Thoracic aorta (tissue), 2 donors: ENCODE measurements around the gene KISS1R. TPM values are rescaled to one million over a fixed set of nuclear protein-coding genes. Genes with fewer than 3 reads are reported as not detected.

Experiments used
- ATAC-seq: fragments of 150-250 bp; one replicate; pipeline ENCODE4 v1.8.0; 2017; ENCODE audit warnings: low read depth; ENCODE audit not compliant: insufficient number of reproducible peaks, low FRiP score
- DNase-seq: peaks from one replicate; pipeline ENCODE4 v3.0.0-alpha.2; 2020; ENCODE audit warnings: low spot score
- H3K27ac ChIP-seq, 2 donors: fragments of 200-600 bp; sonication (generic); 1 replicate in 1 of 2; 2 replicates in 1 of 2; pipeline ENCODE4 v1.5.1; 2016; ENCODE audit warnings: mild to moderate bottlenecking in 2 of 2, moderate library complexity in 2 of 2
- H3K27me3 ChIP-seq: fragments of 200-600 bp; sonication (generic); replicated peaks from 2 replicates; pipeline ENCODE4 v1.6.0; 2016; ENCODE audit warnings: mild to moderate bottlenecking; ENCODE audit not compliant: insufficient read depth
- H3K36me3 ChIP-seq: fragments of 200-600 bp; sonication (generic); one replicate; pipeline ENCODE4 v1.5.1; 2016
- H3K4me1 ChIP-seq, 2 donors: fragments of 200-600 bp; sonication (generic); 1 replicate in 1 of 2; 2 replicates in 1 of 2; pipeline versions ENCODE4 v1.5.1 to v1.6.0; 2016; ENCODE audit warnings: low read depth in 2 of 2, mild to moderate bottlenecking in 1 of 2; ENCODE audit not compliant: control insufficient read depth in 1 of 2
- H3K4me3 ChIP-seq: fragments of 200-600 bp; sonication (generic); 2 replicates; pipeline ENCODE4 v1.5.1; 2016; ENCODE audit warnings: mild to moderate bottlenecking
- H3K9me3 ChIP-seq: fragments of 200-600 bp; sonication (generic); 2 replicates; pipeline ENCODE4 v1.5.1; 2016
- total RNA-seq, 2 donors: library from RNA; depleted of rRNA; stranded (reverse); fragments of >200 nt; gene quantifications; one replicate each; pipeline versions ENCODE4 v1.1.0 to v1.2.3, GENCODE V29; 2016
- TF ChIP-seq, protein P1 (sequence below): fragments of 200-600 bp; sonication (generic); IDR thresholded peaks from one replicate; pipeline ENCODE4 v1.5.1; 2019; ENCODE audit warnings: antibody characterized with exemption

Gene KISS1R
- total RNA-seq, 2 donors from 2014 or later: not detected

DNA sequence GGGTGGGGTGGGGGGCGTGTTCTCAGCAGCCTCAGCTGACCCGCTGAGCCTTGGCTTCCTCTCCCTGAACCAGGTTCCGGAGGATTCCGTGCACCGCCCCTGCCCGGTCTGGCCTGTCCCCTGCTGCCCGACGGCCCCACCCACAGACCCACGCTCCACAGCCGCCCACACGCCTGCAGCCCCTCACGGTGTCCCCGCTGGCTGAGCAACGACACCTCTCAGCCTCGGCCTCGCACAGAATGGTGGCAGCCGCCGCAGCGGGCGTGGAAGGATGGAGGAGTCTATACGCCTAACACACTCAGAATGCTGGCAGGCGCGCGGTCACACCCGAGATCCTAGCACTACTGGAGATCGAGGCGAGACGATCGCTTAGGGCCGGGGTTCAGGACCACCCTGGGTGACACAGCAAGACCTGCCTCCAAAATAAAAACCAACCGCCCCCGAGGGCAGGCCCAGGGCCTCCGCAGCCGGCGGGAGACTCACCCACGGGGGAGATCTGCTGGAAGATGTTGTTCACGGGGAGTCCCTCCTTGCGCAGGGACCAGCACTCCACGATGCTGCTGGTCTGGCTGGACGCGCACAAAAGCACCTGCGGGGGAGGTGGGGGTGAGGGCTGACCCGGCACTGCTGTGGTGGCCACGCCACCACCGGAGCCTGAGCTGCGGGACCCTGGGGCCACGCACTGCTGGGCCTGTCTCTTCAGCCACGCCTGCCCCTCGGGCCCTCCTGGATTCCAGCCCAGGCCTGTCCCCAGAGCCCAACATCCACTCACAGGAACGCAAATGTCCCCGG, 32.5 kb upstream of the KISS1R start:
- Histone ChIP-seq H3K9me3 (no peaks in the 10 kb centered on the region), H3K4me1 (no peaks in the 10 kb centered on the region), H3K27me3 (no peaks in the 10 kb centered on the region), H3K4me3 (no peak overlapping the region), H3K27ac (no peak overlapping the region), H3K36me3 (peaks cover 69% of the 10 kb centered on the region)
- no peak for ATAC-seq
- TF ChIP-seq, protein P1, sequence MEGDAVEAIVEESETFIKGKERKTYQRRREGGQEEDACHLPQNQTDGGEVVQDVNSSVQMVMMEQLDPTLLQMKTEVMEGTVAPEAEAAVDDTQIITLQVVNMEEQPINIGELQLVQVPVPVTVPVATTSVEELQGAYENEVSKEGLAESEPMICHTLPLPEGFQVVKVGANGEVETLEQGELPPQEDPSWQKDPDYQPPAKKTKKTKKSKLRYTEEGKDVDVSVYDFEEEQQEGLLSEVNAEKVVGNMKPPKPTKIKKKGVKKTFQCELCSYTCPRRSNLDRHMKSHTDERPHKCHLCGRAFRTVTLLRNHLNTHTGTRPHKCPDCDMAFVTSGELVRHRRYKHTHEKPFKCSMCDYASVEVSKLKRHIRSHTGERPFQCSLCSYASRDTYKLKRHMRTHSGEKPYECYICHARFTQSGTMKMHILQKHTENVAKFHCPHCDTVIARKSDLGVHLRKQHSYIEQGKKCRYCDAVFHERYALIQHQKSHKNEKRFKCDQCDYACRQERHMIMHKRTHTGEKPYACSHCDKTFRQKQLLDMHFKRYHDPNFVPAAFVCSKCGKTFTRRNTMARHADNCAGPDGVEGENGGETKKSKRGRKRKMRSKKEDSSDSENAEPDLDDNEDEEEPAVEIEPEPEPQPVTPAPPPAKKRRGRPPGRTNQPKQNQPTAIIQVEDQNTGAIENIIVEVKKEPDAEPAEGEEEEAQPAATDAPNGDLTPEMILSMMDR: no peak
- no peak for DNase-seq

- DNase-seq: no peak
- Histone ChIP-seq H3K27ac (no peak overlapping the region), H3K4me3 (no peak overlapping the region), H3K27me3 (no peaks in the 10 kb centered on the region), H3K36me3 (peaks cover 67% of the 10 kb centered on the region), H3K9me3 (no peaks in the 10 kb centered on the region), H3K4me1 (no peaks in the 10 kb centered on the region)
- no peak for ATAC-seq
- TF ChIP-seq, protein P1: no peak
These were observed 31.5 kb upstream of the KISS1R start for GRCh38 chr19:885536-886224.

GRCh38 chr19:887072-887471, 30.1 kb upstream of the KISS1R start:
- TF ChIP-seq, protein P1: no peak
- Histone ChIP-seq H3K27me3 (no peaks in the 10 kb centered on the region), H3K9me3 (no peaks in the 10 kb centered on the region), H3K36me3 (peaks cover 54% of the 10 kb centered on the region), H3K4me3 (no peak overlapping the region), H3K27ac (no peak overlapping the region), H3K4me1 (peaks cover 2 to 8% of the 10 kb centered on the region in 2 donors)
- no peak for ATAC-seq
- no peak for DNase-seq

DNA sequence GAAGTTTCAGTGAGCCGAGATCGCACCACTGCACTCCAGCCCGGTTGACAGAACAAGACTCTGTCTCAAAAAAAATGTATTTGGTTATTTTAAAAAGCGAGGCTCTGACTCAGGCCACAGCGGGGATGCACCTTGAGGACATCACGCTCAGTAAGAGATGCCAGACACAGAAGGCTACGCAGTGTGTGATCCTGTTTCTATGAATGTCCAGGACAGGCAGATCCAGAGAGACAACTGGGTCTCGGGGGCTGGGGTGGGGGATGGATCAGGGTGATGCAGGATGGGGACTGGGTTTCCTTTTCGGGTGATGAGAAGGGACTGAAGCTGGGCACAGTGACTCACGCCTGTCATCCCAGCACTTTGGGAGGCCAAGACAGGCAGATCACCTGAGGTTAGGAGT, 29.5 kb upstream of the KISS1R start:
- DNase-seq (no peak), ATAC-seq (no peak)
- TF ChIP-seq, protein P1: no peak
- Histone ChIP-seq H3K27me3 (no peaks in the 10 kb centered on the region), H3K9me3 (no peaks in the 10 kb centered on the region), H3K4me3 (no peak overlapping the region), H3K36me3 (peaks cover 49% of the 10 kb centered on the region), H3K4me1 (peaks cover 4 to 9% of the 10 kb centered on the region in 2 donors), H3K27ac (no peak overlapping the region)

DNA sequence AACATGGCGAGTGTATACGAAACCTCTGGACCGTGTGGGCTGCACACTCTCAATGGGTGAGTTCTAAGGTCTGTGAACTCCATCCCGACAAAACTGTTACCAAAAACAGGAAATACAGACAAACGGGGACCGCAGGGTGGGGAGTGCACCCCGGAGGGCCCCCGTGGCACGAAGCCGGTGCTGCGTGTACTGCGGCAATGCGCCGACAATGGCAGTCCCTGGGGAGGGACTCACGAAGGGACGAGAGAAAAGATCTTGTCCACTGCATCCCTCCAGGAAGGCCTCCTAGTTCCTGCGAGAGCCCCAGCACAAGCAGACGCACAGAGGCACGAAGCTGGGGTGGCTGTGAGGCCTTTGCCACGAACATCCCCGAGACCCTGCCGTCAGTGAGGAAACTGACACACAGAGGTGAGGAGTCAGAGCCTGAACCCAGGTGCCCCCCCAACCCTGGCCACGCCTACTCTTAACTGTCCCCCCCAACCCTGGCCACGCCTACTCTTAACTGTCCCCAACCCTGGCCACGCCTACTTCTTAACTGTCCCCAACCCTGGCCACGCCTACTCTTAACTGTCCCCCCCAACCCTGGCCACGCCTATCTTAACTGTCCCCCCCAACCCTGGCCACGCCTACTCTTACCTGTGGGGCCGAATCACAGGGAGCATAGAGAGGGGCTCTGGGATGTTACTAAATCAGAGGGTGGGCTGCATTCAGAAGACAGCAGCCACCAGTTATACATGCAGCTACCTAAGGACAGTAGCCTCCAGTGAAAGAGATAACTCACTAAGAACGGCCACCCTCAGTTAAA, 28.4 kb upstream of the KISS1R start:
- DNase-seq (no peak), ATAC-seq (no peak)
- H3K27me3 ChIP-seq: no peaks in the 10 kb centered on the region
- peaks cover 4 to 12% of the 10 kb centered on the region in 2 donors for H3K4me1 ChIP-seq
- TF ChIP-seq, protein P1: no peak
- no peaks in the 10 kb centered on the region for H3K9me3 ChIP-seq
- no peak overlapping the region for H3K27ac ChIP-seq
- peaks cover 40% of the 10 kb centered on the region for H3K36me3 ChIP-seq
- H3K4me3 ChIP-seq: no peak overlapping the region
